ENCODE results near the gene SELENON. TPM values are rescaled to one million over a fixed set of nuclear protein-coding genes. Genes with fewer than 3 reads are reported as not detected.

The SELENON gene
- total RNA-seq, 1 experiment from 2014 or later = 29.3 TPM

GRCh38 chr1:25807480-25808390 lies 7.7 kb downstream of the SELENON start:
- DNase-seq (ENCODE audit: extremely low read depth, low read depth) = no peak

- no peak for DNase-seq (ENCODE audit: extremely low read depth, low read depth)
These were observed 8.7 kb downstream of the SELENON start for GRCh38 chr1:25808481-25809244.

GRCh38 chr1:25809283-25809926 lies 9.4 kb downstream of the SELENON start:
- no peak for DNase-seq (ENCODE audit: extremely low read depth, low read depth)

- DNase-seq (ENCODE audit: extremely low read depth, low read depth) = no peak
These were observed 9.9 kb downstream of the SELENON start for GRCh38 chr1:25809929-25810328.

- no peak for DNase-seq (ENCODE audit: extremely low read depth, low read depth)
These were observed 10.6 kb downstream of the SELENON start for GRCh38 chr1:25810341-25811299.

- no peak for DNase-seq (ENCODE audit: extremely low read depth, low read depth)
These were observed 11.5 kb downstream of the SELENON start for GRCh38 chr1:25811384-25812082.

GRCh38 chr1:25813071-25813733 lies 13.2 kb downstream of the SELENON start:
- no peak for DNase-seq (ENCODE audit: extremely low read depth, low read depth)

- no peak for DNase-seq (ENCODE audit: extremely low read depth, low read depth)
These were observed 13.9 kb downstream of the SELENON start for GRCh38 chr1:25813734-25814471.

- no peak for DNase-seq (ENCODE audit: extremely low read depth, low read depth)
These were observed 14.6 kb downstream of the SELENON start for GRCh38 chr1:25814549-25815087.

GRCh38 chr1:25815208-25816111 lies 15.5 kb downstream of the SELENON start:
- no peak for DNase-seq (ENCODE audit: extremely low read depth, low read depth)

- DNase-seq (ENCODE audit: extremely low read depth, low read depth) = no peak
These were observed 16.2 kb downstream of the SELENON start for GRCh38 chr1:25816112-25816718.

GRCh38 chr1:25817840-25818501 lies 18.0 kb downstream of the SELENON start:
- DNase-seq (ENCODE audit: extremely low read depth, low read depth) = no peak

- no peak for DNase-seq (ENCODE audit: extremely low read depth, low read depth)
These were observed 18.6 kb downstream of the SELENON start for GRCh38 chr1:25818569-25818968.

GRCh38 chr1:25819491-25820246 lies 19.7 kb downstream of the SELENON start, which contains the start of gene MTFR1L:
MTFR1L (plus strand) TSS chr1:25819954; CDS start chr1:25823105, 3,151 bp downstream.
- peak; percentile 53 for DNase-seq (ENCODE audit: extremely low read depth, low read depth)
